Central memory CD4-positive, alpha-beta T cell (primary cell): Measurements from ENCODE around the gene TMEM144.
"Not testable (repeated sequence)": the region's sequence is repeated elsewhere in the genome, so short reads cannot be mapped to it uniquely, and the experiment has no call there.

Experiments
- DNase-seq: peaks from one replicate; pipeline ENCODE4 v3.0.0; 2022

TMEM144 gene

DNA sequence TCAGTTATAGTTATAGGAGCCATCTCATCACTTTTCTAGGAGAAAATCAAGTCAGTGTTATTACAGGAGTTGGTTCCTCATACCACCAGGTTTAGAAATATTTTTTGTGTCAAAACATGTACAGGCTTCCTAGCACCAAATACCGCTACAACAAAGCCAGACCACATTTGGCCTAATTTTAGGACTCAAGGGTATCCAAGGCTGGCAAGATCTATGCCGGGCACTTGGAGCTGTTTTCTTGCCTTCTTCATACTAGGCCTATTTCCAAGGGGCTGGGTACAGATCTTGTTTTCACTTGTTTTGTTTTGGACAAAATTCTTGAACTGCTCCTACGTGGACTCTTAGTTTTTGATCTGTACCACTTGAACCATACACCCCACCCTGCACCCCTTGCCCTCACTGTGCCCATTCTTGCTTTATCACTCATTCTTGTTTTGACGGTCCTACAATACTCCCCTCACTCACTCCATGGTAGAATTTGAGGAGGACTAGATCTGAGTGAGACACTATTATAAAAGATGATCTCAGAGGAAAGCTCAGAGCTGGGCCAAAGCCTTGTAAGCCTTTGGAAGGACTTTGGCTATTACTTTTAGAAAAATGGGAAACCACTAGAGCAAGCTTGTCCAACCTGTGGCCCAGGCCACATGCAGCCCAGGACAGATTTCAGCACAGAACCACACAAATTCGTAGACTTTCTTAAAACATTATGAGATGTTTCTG, 17.7 kb upstream of the TMEM144 start:
- DNase-seq: no peak

GRCh38 chr4:158193171-158193749, 17.0 kb upstream of the TMEM144 start:
- no peak for DNase-seq

- no peak for DNase-seq
These were observed 15.0 kb upstream of the TMEM144 start for GRCh38 chr4:158195297-158195696.

DNA sequence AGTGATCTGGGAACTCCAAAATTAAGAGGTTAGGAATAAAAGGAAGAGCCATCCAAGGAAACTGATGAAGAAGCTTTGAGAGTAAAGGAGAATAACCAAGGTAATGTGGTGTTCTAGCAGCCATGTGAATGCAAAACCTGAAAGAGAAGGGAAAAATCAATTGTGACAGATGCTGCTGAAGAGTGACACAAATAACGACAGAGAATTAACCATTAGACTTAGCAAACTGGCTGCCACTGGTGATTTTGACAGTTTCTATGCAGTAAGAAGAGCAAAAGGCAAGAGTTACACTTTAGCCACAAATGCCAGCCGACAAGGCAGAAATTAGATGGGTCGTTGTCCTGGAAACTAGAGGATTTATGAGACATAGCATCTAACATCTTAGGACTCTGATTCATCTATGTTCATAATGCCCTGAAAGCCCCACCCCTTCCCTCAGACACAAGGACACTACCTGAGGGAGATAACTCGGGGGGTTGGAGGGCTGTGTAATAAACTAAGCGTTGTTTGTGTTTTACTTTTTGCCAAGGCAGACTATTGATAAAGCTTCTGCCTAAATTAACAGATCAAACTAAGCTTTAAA, 13.0 kb upstream of the TMEM144 start:
- no peak for DNase-seq

GRCh38 chr4:158200214-158200613, 10.1 kb upstream of the TMEM144 start:
- no peak for DNase-seq

- DNase-seq: no peak
These were observed 9.0 kb upstream of the TMEM144 start for GRCh38 chr4:158201322-158201721.

DNA sequence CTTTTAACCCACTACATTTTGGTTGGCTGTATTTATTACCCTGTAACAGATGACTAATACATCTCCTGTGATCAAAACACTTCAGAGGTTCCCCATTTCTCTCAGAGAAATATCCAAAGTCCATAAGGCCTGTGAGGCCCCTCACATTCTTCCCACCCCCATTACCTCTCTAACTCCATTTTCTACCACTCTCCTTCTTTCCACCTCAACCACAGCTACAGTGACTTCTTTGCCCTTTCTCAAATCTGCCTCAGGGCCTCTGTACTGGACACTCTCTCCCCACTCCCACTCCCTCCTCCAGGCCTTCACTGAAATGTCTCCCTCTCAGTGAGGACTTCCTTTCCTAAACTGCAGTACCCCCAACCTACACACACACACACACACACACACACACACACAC, 8.4 kb upstream of the TMEM144 start:
- no peak for DNase-seq

DNA sequence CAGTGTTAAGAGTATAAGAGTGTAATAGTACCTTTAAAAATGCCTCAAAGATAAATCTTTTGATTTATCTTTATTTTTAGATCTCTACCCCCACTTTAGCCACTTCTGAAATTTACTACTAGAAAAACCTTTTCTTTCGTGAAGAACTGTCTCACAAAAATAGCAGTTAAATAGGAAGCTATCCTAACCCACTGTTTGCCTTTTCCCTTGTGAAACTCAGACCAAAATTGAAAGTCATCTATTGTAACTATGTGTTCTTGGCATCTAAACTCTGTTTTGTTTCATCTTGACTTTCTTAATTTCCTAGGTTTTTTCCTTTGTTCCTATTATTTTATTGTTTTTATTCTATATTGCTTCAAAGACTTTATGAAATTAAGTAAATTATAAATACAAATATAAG, 7.8 kb upstream of the TMEM144 start:
- no peak for DNase-seq

GRCh38 chr4:158203436-158203835, 6.8 kb upstream of the TMEM144 start:
- DNase-seq: no peak

DNA sequence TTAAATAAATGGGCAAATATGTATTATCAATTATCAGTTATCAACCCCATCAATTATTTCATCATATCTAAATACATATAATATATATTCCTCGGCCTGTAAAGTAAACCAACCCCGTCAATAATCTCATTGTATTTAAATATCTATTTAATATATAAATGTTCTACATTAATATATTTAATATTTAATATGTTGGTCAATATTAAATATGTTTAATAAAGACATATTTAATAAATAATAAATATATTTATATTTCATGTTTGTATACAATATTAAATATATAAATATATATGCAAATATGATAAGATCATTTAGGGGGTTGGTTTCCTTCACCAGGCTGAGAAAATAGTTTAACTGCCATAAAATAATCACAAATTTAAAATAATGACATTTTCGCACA, 6.4 kb upstream of the TMEM144 start:
- no peak for DNase-seq

DNA sequence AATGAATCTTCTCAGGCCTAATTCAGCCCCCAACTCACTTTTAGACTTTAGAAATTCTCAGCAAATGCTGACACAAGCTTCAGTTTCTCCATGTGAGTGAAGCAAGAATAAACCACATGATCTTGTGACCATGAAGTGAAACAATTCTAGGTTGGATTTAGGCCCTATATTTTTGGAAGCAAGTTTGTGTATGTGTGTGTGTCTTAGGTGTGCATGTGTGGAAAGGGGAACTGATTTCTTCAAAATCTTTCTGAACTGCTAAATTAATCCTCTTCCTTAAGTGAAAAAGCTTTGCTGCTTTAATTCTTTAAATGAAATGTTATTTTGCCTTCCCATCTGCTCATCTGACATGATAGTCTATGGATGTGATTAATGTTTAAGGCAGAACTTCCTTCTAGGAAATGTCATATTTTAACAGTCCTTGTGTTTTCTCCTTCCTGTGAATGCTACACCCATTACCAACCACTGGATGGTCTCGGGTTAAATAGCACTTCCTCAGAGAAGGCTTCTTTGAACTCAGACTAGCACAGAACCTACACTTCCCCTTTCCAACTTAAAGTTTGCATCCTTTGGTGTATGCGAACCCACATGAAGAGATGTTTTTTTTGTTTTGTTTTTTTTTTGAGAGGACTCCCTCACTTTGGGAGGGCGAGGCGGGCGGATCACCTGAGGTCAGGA, 1.2 kb upstream of the TMEM144 start:
- no peak for DNase-seq

DNA sequence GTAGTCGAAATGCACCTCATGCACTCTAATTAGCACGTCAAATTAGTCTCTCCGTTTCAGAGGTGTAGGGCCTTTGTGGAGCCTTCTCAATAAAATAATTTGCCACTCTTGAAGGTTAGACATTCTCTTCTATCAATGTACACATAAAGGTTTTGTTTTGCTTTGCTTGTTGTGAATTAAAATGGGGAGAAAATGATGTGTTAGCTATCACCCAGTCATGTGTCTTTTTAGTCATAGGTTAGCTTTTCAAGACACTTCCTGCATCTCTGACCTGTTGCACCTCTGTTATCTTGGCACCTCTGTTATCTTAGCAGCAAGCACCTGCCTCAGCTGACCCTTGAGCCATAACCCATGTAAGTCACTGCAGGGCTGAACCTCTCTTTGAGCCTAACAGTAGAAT, 936 bp downstream of the TMEM144 start:
- DNase-seq: no peak

DNA sequence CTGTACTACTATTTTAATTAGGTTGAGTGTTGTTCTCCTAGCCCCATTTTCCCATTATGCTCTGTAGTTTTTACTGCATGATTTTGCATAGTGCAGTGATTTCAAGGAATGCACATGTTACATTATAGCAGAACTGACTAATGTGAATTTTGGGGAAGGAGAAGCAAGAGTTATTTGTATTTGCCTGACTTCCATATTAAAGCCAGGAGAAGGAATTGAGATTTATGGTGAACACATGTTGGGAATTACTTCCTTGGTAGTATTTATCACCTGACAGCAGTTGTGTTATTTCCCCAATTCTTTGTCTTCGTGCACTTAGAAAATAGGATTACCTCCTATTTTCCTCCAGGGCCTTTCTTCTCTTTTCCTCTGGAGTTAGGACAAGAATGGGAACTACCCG, 3.2 kb downstream of the TMEM144 start:
- no peak for DNase-seq

DNA sequence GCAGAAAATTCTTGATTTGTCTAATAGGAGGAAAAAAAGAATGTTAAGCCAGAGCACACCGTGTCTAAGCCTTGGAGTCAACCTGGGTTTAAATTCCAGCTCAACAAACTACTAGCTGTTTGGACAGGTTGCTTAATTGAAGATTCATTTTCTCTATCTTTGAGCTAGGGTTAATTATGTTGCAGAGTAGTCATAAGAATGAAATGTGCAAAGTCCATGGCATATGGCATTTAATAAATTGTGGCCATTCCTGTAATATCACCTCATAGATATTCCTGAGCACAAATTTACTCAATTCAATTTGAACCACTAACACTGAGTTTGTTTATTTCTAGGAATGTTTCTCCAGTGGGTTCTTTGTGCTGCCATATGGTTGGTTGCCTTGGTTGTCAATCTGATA, 4.6 kb downstream of the TMEM144 start:
- DNase-seq: no peak

DNA sequence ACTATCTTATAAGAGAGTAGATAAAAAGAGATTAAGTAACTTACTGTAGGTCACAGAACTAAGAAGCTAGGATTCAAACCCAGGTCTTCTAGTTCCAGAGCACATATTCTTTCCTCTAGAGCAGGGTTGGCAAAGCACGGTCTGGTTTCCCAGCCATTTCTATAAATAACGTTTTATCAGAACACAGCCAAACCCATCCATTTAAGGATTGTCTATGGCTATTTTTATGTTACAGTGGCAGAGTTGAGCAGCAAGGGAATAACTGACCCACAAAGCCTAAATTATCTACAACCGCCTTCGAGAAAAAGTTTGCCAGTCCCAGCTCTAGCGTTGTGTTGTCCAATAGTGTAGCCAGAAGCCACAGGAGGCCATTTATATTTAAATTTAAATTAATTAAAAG, 7.5 kb downstream of the TMEM144 start:
- DNase-seq: no peak

GRCh38 chr4:158219623-158220022, 9.3 kb downstream of the TMEM144 start:
- no peak for DNase-seq

DNA sequence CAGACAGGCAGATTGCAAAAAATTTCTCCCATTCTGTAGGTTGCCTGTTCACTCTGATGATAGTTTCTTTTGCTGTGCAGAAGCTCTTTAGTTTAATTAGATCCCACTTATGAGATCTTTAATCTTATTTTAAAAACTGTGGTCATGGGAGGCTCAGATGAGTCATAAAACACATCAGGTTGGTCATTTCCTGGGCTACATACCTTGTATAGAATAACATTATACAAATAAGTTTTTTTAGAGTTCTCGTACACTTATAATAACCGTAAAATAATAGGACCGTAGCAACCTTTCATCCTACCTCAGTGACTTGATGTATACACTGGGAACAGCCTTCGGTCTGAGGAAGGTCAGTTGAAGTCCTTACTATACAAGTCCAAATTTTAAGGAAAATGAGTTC, 14.0 kb downstream of the TMEM144 start:
- DNase-seq: not testable (repeated sequence)

DNA sequence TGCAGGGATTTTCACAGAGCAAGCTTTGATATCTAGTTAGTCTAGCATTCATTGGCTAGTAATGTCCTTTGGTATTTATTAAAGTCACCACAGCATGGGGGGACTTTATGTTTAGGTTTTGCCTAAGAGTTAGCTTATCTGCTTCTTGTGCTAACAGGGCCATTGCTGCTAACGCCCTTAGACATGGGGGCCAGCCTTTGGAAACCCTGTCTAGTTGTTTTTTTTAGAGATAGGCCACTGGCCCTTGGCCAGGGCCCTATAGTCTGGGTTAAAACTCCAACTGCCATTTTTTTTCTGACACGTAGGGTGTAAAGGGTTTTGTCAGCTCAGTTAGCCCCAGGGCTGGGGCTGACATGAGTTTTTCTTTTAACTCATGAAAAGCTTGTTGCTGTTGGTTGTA, 14.7 kb downstream of the TMEM144 start:
- not testable (repeated sequence) for DNase-seq

GRCh38 chr4:158227880-158228279, 17.6 kb downstream of the TMEM144 start:
- not testable (repeated sequence) for DNase-seq

DNA sequence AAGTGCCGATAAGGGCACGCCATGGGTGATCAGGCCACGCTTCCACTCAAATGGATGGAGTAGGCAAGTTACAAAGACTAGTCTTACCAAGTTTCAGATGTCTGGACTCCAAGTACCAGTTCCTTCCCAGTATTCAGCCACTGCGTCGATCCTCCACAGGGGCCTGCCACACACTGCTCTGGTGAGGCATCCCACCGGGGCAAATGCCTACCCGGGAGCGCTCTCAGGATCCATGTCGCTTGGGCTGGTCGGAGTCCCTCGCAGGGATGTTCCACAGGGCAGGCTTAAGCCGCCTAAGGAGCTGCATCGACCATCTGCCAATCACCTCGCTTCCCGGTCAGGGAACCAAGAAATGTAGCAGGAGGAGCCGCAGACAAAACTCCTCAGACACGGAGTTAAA, 18.1 kb downstream of the TMEM144 start:
- DNase-seq: not testable (repeated sequence)

GRCh38 chr4:158229768-158230167, 19.5 kb downstream of the TMEM144 start:
- DNase-seq: no peak

GRCh38 chr4:158234671-158235070, 24.4 kb downstream of the TMEM144 start:
- DNase-seq: no peak

GRCh38 chr4:158236304-158237030, 26.2 kb downstream of the TMEM144 start:
- DNase-seq: no peak
